Mammary epithelial cell (primary cell): ENCODE results near the gene ATP1A3.

ENCODE experiments used
- CTCF ChIP-seq, 2 donors: IDR thresholded peaks in 1 of 2; conservative IDR thresholded peaks in 1 of 2; 2 replicates each; pipeline ENCODE4 v1.5.1; 2011 to 2012; ENCODE audit warnings: inconsistent platforms in 2 of 2, low read length in 2 of 2, mild to moderate bottlenecking in 2 of 2, control low read depth in 1 of 2, low read depth in 1 of 2; ENCODE audit not compliant: insufficient read depth in 1 of 2; ENCODE audit errors: extremely low read depth in 1 of 2
- EZH2 ChIP-seq: IDR thresholded peaks from 2 replicates; pipeline ENCODE4 v1.6.1; 2012; ENCODE audit warnings: low read length, inconsistent platforms, borderline replicate concordance

GRCh38 chr19:42042455-42043170 lies 48.6 kb upstream of the ATP1A3 start:
- no peak for TF ChIP-seq CTCF (conservative IDR thresholded peaks at IDR 0.05 in 1 of 2, IDR thresholded peaks at IDR 0.05 in 1 of 2; ENCODE audit: extremely low read depth in 1 of 2, insufficient read depth in 1 of 2, low read depth in 1 of 2, low read length in 2 of 2)
- TF ChIP-seq EZH2: no peak
